Activated CD8-positive, alpha-beta memory T cell treated with anti-CD3 and anti-CD28 coated beads for 1 hour (primary cell): ENCODE measurements around the gene PPM1A.

Experiments
- DNase-seq, 2 donors: peaks; one replicate each; pipeline ENCODE4 v3.0.0-alpha.2; 2020; ENCODE audit warnings: low read depth in 1 of 2; ENCODE audit errors: extremely low read depth in 1 of 2

The PPM1A gene

DNA sequence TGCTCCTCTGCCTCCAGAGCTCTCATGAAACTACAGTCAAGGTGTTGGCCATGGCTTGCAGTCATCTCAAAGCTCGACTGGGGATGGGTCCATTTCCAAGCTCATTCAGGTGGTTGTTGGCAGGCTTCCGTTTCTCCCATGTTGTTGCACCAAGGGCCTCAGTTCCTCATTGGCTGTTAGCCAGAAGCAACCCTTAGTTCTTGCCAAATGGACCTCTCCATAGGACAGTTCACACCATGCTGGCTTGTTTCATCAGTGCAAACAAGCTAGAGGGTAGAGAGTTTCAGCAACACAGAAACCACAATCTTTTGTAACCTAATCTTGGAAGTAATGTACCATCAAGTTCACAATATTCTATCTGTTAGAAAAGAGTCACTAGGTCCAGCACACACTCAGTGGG is 22.7 kb upstream of the PPM1A start:
- DNase-seq: no peak

DNA sequence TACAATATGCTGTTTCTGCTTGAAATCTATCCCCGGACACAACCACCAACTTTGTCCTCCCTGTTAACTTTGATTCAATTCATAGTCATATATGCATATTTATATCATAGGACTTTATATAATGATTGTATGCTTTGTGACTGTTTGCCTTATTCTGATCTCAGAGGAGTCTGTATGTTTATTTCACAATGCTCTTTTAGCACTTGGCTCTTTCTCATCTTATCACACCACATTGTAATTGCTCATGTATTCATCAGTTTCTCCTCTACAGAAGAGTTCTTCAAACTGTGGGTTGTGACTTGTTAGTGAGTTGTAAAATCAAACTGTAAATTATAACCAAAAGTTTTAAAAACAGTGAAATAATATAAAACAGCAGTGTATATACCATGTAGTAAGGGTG is 21.7 kb upstream of the PPM1A start:
- no peak for DNase-seq

DNA sequence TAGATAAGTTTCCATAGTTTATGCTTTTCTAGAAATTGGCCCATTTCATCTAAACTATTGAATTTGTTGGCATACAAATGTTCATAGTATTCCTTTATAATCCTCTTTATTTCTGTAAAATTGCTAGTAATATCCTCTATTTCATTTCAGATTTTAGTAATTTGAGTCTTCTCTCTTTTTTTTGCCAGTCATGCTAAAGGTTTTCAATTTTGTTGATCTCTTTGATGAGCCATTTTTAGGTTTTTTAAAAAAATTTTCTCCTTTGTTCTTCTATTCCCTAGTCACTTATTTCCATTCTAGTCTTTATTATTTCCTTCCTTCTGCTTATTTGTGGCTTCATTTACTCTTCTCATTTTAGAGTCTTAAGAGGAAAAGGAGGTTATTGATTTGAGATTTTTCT is 19.4 kb upstream of the PPM1A start:
- DNase-seq: no peak

DNA sequence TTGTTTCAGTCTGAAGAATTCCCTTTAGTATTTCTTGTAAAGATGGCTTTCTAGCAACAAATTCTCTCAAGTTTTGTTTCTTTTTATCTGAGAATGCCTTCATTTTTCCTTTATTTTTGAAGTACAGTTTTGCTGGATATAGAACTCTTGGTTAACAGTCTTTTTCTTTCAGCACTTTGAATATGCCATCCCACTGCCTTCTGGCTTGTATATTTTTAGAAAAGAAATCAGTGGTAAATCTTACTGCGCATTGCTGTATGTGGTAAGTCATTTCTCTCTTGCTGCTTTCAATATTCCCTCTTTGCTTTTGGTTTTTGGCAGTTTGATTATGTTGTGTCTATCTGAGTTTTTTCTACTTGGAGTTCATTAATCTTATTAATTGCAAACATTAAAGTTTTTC is 16.8 kb upstream of the PPM1A start:
- DNase-seq: no peak

DNA sequence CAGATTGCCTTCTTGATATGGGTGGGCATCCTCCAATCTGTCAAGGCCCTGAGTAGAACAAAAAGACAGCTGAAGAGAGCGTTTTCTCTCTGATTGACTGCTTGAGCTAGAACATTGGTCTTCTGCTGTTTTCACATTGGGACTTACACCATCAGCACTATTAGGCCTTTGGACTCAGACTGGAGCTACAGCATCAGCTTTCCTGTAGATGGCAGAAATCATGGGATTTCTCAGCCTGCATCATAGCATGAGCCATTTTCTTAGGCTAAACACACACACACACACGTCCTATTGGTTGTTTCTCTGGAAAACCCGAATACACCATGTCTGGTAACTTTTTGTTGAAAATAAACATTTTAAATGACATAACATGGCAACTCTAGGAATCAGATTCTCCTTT is 15.8 kb upstream of the PPM1A start:
- no peak for DNase-seq

DNA sequence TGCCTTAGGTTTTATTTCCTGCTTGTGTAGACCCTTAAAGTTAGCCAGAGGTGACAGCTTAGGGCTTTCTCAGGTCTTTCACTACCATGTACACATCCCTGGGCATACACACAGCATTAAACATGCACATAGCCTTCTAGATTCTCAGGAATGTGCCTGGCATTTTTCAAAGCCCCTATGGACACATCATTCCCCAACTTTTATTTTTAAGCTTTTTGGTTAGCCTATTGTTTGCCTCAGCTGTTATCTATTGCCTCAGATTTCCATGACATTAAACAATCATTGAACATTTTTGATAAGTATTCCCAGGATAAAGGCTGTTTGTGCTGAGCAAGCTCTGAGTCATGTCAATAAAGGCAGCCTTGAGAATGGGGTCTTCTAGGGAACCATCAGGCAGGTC is 15.1 kb upstream of the PPM1A start:
- DNase-seq: no peak

DNA sequence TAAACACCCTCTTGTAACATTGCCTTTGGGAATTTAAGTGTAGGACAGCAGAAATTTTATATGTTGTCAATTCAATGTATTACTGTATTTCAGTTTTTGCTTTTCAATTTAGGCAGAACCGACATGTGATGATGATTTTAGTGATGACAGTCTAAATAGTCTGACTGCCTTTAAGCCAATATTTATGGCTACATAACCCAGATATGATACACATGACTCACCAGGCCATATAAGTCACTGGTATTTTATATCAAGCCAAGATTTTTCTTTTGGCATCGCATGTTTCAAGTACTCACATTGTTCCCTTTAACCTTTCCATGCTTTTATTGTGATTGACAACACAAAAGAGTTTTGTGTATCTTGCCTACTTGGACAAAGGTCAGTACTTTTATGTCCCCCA is 13.6 kb upstream of the PPM1A start:
- DNase-seq: no peak

DNA sequence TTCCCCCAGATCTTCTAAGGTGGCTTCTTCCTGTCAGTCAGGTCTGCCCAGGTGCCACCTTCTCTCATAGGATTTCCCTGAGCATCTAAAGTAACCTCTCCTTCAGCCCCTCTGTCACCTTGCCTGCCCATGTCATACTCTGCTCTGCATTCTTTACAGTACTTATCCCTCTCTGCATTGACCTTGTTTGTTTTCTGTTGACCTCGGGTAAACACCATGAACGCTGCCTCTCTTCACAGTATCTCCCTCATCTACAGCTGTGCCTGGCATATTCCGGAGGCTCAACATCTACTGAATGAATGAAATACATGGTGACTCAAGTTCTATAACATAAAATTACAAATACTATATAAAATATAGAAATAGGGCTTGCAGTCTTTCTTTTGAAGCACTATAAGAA is 10.1 kb upstream of the PPM1A start:
- DNase-seq: no peak

DNA sequence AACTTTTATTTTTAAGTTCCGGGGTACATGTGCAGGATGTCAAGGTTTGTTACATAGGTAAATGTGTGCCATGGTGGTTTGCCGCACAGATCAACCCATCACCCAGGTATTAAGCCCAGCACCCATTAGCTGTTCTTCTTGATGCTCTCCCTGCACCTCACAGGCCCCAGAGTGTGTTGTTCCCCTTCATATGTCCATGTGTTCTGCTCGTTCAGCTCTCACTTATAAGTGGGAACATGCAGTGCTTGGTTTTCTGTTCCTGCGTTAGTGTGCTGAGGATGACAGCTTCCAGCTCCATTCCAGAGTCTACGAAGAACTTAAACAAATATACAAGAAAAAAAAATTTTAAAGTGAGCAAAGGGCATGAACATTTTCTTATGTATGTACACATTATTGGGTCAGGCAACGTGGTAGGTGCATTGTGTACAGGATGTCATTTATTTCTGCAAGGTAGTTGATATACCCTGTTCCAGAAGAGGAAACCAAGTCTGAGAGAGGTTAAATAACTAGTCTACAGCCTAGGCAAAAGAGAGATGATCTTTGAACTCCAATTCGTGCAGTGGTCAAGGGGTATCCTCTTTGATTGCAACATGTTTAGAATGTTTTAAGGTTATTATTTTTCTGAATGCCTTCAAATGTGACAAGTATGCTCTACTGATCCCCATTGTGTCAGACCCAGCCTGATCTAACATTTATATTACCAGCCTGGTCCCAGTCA is 8.7 kb upstream of the PPM1A start:
- DNase-seq: no peak

DNA sequence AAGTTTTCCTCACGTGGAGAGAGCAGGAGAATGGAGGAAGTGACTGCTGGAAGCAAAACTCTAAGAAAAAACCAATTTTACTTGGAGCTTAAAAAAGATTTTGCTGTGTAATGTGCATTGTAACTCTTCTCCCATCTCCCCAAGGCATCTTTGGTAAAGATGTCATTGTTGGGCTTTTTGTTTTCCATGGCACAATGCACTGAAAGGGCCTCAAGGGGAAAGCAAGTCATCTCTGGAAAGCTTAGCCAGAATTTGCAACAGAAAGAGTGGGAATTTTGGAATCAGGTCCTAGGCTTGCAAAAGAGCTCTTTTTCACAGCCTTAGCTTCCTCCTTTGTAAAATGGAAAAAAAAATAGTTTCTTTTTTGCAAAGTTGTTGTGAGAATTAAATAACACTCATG is 7.9 kb upstream of the PPM1A start:
- no peak for DNase-seq

DNA sequence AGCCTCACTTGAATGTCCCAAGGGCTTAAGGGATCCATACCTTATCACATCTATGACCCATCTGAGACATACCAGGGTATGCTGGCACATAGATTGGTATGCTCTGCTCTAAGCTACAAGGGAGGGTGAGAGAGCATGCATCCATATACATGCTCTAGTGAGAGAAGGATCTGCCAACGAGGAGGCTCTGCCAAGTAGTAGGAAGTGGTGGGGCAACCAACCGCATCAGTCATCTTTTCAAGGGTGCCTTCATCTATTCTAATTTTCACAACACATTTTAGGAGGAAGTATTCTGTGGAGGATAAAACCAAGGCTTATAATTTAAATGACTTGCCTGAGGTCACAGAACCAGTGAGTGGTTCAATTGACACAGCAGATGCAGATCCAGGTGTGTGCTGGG is 6.6 kb upstream of the PPM1A start:
- DNase-seq: no peak

DNA sequence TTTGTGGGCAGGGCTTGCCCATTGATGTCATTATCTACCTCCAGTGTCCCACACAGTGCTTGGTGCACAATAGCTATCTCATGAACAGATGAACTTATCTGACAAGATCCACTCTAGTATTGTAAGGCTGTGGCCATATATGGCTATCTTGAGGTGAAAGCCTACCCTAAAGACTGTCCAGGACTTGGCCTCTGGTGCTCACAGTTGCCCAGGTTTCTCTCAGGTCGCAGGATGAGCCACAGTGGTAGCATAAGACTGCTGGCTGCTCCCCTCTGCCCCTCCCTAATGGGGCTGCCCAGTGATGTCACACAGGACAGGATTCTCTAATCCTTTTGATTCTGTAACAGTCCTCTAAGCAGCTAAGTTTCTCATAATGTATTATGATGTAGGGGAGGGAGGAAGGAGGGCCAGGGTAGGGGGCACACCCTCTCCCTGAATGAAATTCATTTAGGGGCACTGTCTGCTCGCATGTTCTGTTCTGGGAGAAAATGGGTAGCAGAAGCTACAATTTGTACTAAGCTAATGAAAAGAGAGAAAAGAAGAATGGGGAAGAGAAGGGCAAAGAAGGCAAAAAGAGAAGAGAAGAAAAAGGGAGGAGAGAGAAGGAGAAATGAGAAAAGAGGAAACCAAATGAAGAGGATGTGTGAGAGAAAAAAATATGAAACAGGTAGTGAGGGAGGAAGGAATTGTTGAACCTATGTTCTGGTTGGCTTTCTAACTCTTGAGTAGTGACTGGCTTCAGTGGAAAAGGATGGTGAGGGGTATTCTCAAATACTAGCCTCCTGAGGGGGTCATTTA is 3.4 kb upstream of the PPM1A start:
- DNase-seq: no peak

DNA sequence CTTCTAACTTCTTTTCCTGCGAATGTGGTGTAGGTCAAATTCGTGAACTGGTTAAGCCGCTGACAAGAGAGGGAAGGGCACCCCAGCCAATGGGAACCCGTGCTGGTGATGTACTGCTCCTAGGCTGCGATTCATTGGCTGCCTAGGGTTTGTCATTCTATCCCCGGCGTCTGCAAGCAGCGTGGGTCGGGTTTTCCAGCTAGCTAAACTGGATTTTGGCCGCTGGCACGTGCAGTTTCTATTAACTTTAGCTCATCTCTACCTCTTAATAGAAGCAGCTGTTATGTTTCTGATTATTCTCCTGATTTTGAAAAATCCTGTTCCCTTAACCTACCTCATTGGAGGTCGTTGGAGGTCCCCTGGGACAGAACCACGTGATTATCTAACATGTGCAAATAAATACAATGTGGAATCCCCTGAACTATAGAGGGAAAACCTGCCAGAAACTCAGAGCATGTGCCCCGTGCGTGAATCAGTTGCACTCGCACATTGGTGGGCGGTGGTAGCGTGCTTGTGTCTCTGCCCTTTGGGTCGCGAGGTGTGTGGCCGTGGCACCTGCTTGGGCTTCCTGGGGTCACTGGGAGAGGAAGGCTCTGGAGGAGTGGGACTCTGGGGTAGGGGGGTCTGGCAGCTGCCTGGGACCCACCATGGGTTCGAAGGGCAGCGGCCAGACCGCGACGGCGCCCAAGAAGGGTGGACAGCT is 876 bp upstream of the PPM1A start:
- DNase-seq: peak; percentile 44 to 63

DNA sequence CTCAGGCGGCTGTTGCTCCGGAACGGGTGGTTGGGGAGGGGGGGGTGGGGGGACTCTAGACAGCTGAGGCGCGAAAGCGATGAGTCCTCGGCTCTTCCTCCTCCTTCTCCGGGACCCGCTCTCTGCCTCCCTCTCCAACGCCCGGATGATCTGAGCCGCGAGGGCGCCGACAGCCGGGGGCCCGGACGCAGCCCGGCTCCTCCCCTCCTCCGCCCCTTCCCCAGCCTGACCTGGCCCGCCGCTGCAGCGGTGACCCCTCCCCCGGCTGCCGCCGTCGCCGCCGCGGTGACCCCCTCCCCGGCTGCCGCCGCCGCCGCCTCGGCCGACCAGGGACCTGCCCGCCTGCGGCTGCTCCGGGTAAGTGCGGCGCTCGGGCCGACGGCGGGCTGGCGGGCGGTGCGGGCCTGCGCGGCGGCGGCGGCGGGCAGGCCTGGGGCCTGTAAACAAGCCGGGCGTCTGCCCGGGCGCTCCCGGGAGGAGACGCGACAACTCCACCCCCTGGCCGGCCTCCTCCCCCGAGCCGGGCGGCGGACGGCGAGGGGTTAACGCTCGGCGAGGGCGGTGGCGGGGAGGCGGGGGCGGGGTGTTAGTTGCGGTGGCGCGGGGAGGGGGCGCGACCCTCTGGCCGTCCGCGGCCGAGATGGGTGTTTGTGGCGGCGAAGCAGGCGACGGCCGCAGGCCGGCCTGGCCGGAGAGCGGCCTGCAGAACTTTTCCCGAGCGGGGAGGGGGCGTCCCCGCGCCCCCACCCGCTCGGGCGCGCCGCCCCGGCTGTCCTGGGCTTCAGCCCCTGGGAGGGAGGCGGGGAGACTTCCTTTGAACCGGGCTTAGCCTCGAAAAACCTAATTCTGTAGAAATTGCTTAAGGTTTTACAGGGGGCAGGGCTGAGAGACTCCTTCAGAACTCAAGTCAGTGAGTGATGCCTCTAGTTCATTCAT is 568 bp downstream of the PPM1A start:
- peak in 1 of 2 donors; percentile 47 for DNase-seq

DNA sequence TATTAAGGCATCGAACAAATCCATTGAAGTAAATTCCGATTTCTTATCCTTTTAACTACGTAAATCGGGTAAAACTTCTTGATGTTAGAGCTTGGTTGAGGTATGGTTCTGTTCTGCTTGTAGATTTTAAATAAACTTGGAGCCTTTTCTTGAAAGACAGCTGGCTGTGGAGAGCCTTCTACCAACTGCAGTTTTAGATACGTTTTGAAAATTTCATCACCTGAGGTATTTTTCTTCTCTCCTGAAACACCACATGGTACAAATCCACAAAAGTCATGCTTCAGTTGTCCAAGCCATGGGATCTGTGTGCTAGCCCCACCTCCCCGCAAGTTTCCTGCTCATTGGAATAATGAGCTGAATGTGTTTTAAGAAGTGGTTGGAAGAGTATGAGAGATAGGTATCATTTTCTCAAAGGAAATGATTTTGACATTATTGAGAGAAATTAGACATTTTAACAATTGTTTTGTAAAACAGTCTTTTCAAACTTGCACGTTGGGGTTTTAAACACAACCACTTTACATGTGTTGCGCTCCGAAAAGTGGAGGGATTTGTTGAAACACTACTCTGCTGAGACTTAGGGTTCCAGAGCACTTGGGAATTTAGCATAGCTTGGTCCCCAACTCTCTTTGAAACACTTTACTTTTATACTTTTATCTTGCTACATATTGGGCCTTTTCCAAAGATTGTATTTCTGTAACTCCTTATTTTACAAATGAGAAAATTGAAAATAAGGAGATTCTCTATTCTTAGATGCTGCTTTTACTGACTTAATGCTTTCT is 1.4 kb downstream of the PPM1A start:
- DNase-seq: no peak

DNA sequence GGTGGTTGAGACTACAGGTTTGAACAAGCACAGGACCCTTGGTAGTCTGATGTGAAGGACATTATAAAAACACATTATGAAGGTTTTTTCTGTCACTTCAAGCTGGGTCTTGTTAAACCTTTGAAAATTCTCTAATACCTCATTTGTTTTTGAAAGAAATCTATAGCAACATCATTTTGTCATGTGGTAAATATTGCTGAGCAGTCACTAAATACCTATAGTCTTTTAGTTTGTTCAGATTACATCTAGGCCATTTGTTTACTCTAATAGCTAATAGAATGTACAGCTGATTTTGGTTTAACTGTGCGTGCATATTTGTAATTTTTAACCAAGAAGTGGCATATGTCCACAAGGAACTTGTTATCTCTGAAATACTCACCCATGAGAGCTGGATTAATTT is 2.9 kb downstream of the PPM1A start:
- DNase-seq: no peak

DNA sequence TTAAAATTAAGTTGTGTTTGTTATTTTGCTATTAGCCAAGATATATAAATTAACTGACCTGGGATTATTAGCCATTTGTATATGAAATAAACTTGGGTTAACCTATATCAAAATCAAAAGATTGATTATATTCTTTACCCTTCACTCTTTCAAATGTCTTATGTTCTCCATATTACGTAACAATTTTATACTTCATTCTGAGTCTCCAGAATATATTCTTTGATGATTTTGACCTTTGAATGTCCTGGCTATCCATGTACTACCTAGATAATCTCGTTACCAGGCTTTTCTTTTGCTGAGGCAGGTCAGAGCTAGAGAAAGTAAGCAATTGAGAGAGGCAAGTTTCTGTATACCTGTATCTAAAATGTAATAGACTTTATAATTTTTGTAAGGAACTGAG is 3.6 kb downstream of the PPM1A start:
- DNase-seq: no peak

DNA sequence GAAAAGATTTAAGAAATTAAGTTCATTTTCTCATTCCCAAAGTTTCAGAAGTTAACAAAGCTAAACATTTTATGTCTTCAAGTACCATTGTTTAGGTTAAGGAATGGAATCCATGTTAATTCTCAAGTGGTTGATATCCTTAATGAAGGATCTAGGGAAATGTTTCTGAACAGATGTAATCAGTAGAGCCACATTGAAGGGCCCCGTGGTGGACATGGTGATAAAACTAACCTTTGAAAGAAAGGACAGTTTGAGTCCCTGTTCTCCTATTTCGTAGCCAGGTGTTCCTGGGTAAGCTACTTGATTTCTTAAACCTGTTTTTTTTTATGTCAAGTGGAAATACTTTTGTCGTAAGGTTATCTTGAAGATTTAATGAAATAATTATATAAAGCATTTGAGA is 4.6 kb downstream of the PPM1A start:
- DNase-seq: no peak

DNA sequence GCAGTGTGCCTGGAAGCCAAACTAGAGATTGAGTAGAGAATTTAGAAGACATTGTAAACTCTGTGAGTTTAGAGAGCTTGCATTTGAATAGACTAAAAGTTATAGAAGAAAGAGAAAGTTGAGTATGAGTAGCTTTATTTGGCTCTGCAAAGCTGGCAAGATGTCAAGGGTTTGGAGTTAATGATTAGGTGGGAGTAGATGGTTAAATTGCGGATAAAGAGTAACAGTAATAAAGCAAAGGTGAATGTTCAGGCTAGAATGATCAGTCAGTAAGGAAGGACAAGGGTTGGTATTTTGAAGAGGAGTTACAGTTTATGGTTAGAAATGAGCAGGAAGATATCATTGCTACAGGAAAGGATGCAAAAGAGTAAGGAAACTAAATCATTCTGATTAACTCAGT is 5.2 kb downstream of the PPM1A start:
- no peak for DNase-seq

DNA sequence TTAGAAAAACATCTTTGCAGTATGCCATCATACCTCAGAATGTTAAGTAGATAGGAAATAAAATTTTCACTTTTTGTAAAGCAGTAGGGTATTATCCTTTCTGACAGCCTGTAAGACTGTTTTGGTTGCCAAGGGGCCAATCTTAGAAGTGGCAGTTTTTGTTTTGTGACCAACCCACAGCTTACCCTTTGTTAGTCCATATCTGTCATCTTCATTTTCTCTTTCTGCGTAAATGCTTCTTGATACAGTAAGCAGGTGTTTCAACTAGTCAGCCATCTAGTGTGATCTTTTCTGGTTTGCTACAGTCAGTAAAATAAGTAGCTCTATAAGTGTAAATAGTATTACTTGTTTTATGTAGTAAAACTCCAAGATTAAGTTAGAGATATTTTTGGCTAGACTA is 8.8 kb downstream of the PPM1A start:
- DNase-seq: no peak
